CD4-positive, CD25-positive, alpha-beta regulatory T cell (primary cell): Measurements from ENCODE around the gene CRACDL. TPM values are rescaled to one million over a fixed set of nuclear protein-coding genes. Genes with fewer than 3 reads are reported as not detected.

Experiments used
- ATAC-seq, 2 donors: fragments of 150-1000 bp; cut with Tn5 transposase; one replicate each; pipeline ENCODE4 v1.10.0; 2021; ENCODE audit warnings: low read depth in 2 of 2, moderate number of reproducible peaks in 2 of 2, moderate library complexity in 1 of 2
- DNase-seq, 3 donors: peaks; one replicate each; pipeline versions ENCODE4 v3.0.0 to v3.0.0-alpha.2; 2012 to 2022; ENCODE audit warnings: mixed read lengths in 1 of 3
- H3K27ac ChIP-seq: one replicate; pipeline ENCODE4 v1.7.0; 2013; ENCODE audit warnings: mild to moderate bottlenecking, low read length; ENCODE audit not compliant: insufficient read depth, poor library complexity, severe bottlenecking
- H3K27me3 ChIP-seq: one replicate; pipeline ENCODE4 v1.7.0; 2013; ENCODE audit warnings: low read length; ENCODE audit not compliant: control insufficient read depth, insufficient read depth
- H3K36me3 ChIP-seq: one replicate; pipeline ENCODE4 v1.7.0; 2013; ENCODE audit warnings: mild to moderate bottlenecking, low read length, moderate library complexity; ENCODE audit not compliant: control insufficient read depth, insufficient read depth
- H3K4me1 ChIP-seq: 2 replicates; pipeline ENCODE4 v1.7.0; 2013; ENCODE audit warnings: mild to moderate bottlenecking, low read length; ENCODE audit not compliant: insufficient read depth, control insufficient read depth, poor library complexity, severe bottlenecking
- H3K4me3 ChIP-seq: one replicate; pipeline ENCODE4 v1.7.0; 2013; ENCODE audit warnings: low read depth, mild to moderate bottlenecking, low read length, moderate library complexity
- H3K9me3 ChIP-seq, 2 experiments: 1 replicate in 1 of 2; 2 replicates in 1 of 2; pipeline ENCODE4 v1.7.0; 2013; ENCODE audit warnings: low read length in 2 of 2, mild to moderate bottlenecking in 1 of 2, moderate library complexity in 1 of 2; ENCODE audit not compliant: control insufficient read depth in 2 of 2
- H3K27ac Mint-ChIP-seq, 3 donors: one replicate each; pipeline ENCODE4 v1.8.0; 2020 to 2022; ENCODE audit warnings: mild to moderate bottlenecking in 3 of 3, mixed read lengths in 3 of 3, moderate library complexity in 2 of 3
- H3K27me3 Mint-ChIP-seq: one replicate; pipeline ENCODE4 v1.8.0; 2022; ENCODE audit warnings: mild to moderate bottlenecking, mixed read lengths
- H3K36me3 Mint-ChIP-seq: one replicate; pipeline ENCODE4 v1.8.0; 2020; ENCODE audit warnings: mixed read lengths
- H3K4me1 Mint-ChIP-seq, 4 donors: one replicate each; pipeline ENCODE4 v1.8.0; 2020 to 2022; ENCODE audit warnings: mixed read lengths in 4 of 4, mild to moderate bottlenecking in 1 of 4
- H3K4me3 Mint-ChIP-seq, 4 donors: one replicate each; pipeline ENCODE4 v1.8.0; 2020 to 2022; ENCODE audit warnings: mild to moderate bottlenecking in 4 of 4, mixed read lengths in 4 of 4, moderate library complexity in 3 of 4
- H3K9me3 Mint-ChIP-seq, 7 donors: one replicate each; pipeline ENCODE4 v1.8.0; 2020 to 2022; ENCODE audit warnings: mixed read lengths in 7 of 7, mild to moderate bottlenecking in 3 of 7, moderate library complexity in 2 of 7
- polyA plus RNA-seq, 4 donors: library from polyadenylated mRNA; unstranded; fragments of 300-500 nt; fragmentation: Illumina TruSeq; gene quantifications; one replicate each; pipeline ENCODE4 v1.2.3, GENCODE V29; 2021
- total RNA-seq: library from RNA; stranded (reverse); gene quantifications from one replicate; pipeline ENCODE4 v1.2.3, GENCODE V29; 2022

CRACDL gene
- total and polyA plus RNA-seq, 5 donors from 2014 or later, result 0.10 to 0.18 (median 0.16) TPM

DNA sequence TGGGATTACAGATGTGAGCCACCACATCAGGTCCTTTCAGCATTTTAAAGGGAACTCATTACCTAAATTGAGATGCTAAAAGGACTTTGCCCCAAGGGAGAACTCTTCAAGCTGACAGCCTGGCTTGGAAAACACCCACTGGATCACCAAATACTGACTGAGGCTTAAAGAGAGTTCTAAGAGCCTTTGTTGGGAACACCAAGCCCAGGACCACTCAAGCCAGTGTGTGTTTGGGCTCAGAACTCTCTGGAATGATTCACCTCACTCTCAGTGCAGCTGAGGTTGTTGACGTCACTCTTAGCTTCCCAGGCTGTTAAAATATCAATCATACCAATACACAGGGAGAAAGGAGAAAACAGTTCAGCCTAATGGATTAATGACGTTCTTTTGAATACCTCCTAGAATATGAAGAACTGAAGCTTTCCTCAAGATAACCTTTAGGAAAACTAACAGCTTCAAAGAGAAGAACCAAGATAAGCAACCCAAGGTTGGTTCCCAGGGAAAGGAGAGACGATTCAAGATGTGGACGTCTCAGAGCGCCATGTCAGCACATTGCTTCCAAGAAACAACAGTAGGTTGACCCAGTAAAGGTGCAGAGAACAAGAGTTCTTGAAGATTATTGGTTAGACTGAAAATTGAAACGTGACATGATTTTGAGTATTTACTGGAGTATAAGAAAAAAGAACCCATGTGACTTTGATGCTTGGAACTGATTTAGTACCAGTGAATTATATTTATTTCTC is 157.1 kb downstream of the CRACDL start:
- Mint-ChIP-seq H3K27ac (no peak overlapping the region), H3K9me3 (peaks cover 0 to 12% (median 7%) of the 10 kb centered on the region in 7 donors), H3K27me3 (peaks cover 9% of the 10 kb centered on the region), H3K36me3 (no peaks in the 10 kb centered on the region), H3K4me3 (no peak overlapping the region), H3K4me1 (peaks cover 0 to 12% (median 2%) of the 10 kb centered on the region in 4 donors)
- Histone ChIP-seq H3K36me3 (no peaks in the 10 kb centered on the region), H3K4me3 (no peak overlapping the region), H3K27me3 (no peaks in the 10 kb centered on the region), H3K4me1 (no peaks in the 10 kb centered on the region), H3K27ac (no peak overlapping the region), H3K9me3 (peaks cover 12 to 15% of the 10 kb centered on the region in 2 experiments)
- DNase-seq, result no peak
- ATAC-seq, result no peak

DNA sequence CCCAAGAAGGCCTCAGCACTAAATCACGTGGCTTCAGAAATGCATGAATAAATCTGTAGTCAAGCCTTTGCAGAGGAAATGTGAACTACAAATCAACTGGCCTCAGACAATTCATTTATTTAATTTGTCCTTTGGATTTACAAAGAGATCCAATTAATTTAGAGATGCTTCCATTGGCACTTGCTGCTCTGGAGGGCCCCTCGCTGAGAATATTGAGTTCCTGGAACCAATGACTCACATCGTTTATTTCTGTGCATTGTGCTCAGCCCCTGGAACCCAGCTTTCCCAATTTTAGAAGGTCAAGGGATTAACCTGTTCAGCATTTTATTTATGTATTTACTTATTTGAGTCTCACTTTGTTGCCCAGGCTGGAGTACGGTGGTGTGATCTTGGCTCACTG is 157.9 kb downstream of the CRACDL start:
- Mint-ChIP-seq H3K27me3 (peaks cover 4% of the 10 kb centered on the region), H3K4me3 (no peak overlapping the region), H3K27ac (no peak overlapping the region), H3K9me3 (peaks cover 0 to 12% (median 7%) of the 10 kb centered on the region in 7 donors), H3K36me3 (no peaks in the 10 kb centered on the region), H3K4me1 (peaks cover 0 to 20% (median 4%) of the 10 kb centered on the region in 4 donors)
- Histone ChIP-seq H3K36me3 (no peaks in the 10 kb centered on the region), H3K4me1 (peaks cover 6% of the 10 kb centered on the region), H3K27me3 (no peaks in the 10 kb centered on the region), H3K4me3 (no peak overlapping the region), H3K27ac (no peak overlapping the region), H3K9me3 (peaks cover 12 to 15% of the 10 kb centered on the region in 2 experiments)
- no peak for DNase-seq
- no peak for ATAC-seq

DNA sequence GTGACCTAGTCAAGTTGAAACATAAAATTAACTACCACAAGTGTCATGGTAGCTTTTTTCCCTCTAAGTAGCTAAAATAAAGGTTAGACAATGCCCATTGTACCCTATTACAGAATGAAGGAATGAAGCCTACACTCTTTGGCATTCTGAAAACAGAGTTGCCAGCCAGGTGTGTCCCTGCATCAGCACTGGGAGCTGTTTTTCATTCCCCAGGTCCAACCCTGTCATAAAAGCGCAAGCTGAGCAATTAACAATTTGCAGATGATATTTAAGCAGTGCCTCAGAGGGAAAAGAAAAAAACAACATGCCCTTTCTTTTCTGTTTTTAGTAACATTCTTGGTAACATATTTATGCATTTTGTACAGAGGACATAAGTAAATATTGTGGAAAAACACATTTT is 158.3 kb downstream of the CRACDL start:
- Mint-ChIP-seq H3K9me3 (peaks cover 0 to 12% (median 7%) of the 10 kb centered on the region in 7 donors), H3K36me3 (no peaks in the 10 kb centered on the region), H3K4me3 (no peak overlapping the region), H3K27me3 (peaks cover 4% of the 10 kb centered on the region), H3K4me1 (peaks cover 0 to 24% (median 9%) of the 10 kb centered on the region in 4 donors), H3K27ac (no peak overlapping the region)
- no peak for DNase-seq
- Histone ChIP-seq H3K4me3 (no peak overlapping the region), H3K27me3 (no peaks in the 10 kb centered on the region), H3K27ac (no peak overlapping the region), H3K36me3 (no peaks in the 10 kb centered on the region), H3K9me3 (peaks cover 12 to 15% of the 10 kb centered on the region in 2 experiments), H3K4me1 (peaks cover 10% of the 10 kb centered on the region)
- ATAC-seq, result no peak

DNA sequence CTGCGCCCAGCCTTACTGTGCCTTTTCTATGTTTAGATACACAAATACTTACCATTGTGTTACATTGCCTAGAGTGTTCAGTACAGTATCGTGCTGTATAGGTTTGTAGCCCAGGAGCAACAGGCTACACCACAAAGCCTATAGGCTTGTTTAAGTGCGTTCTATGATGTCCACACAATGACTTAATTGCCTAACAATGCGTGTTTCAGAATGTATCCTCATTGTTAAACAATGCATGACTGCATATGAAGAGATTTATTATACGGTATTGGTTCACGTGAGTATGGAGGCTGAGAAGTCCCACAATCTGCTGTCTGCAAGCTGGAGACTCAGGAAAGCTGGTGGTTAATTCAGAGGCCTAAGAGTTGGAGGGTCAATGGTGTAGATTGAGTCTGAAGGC is 158.9 kb downstream of the CRACDL start:
- no peak overlapping the region for H3K27ac Mint-ChIP-seq
- no peak for DNase-seq
- no peak for ATAC-seq
- peak overlapping the region in 1 of 4 donors; percentile 28 for H3K4me3 Mint-ChIP-seq
- H3K27me3 ChIP-seq, result no peaks in the 10 kb centered on the region
- no peaks in the 10 kb centered on the region for H3K36me3 Mint-ChIP-seq
- H3K27me3 Mint-ChIP-seq, result peaks cover 2% of the 10 kb centered on the region
- no peaks in the 10 kb centered on the region for H3K36me3 ChIP-seq
- no peak overlapping the region for H3K27ac ChIP-seq
- peaks cover 0 to 8% (median 4%) of the 10 kb centered on the region in 7 donors for H3K9me3 Mint-ChIP-seq
- H3K4me3 ChIP-seq, result no peak overlapping the region
- H3K4me1 Mint-ChIP-seq, result peaks cover 0 to 30% (median 13%) of the 10 kb centered on the region in 4 donors
- H3K4me1 ChIP-seq, result peaks cover 17% of the 10 kb centered on the region
- H3K9me3 ChIP-seq, result peaks cover 7 to 9% of the 10 kb centered on the region in 2 experiments

DNA sequence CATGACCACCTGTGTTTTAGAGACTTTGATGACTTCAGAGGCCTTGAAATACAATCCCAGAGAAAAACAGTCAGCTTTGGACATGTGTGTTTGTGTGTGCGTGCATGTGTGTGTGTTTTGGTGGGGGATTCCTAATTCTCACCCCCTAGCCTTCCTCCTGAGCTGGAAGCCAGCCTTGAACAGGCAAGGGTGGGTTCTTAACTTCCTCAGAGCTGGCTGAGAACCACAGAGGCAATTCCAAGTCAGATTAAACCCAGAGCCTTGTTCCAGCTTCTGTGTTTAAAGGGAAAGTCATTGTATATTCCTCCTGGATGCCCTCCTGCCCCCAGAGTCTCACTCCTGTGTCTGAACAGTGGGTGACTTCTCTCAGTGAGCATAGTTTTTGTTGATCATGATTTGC is 159.9 kb downstream of the CRACDL start:
- DNase-seq (no peak), ATAC-seq (no peak)
- Histone ChIP-seq H3K27ac (no peak overlapping the region), H3K36me3 (no peaks in the 10 kb centered on the region), H3K4me1 (peaks cover 25% of the 10 kb centered on the region), H3K9me3 (no peaks in the 10 kb centered on the region), H3K4me3 (no peak overlapping the region), H3K27me3 (no peaks in the 10 kb centered on the region)
- Mint-ChIP-seq H3K27me3 (no peaks in the 10 kb centered on the region), H3K4me3 (peak overlapping the region in 1 of 4 donors; percentile 41), H3K4me1 (peaks cover 4 to 40% (median 21%) of the 10 kb centered on the region in 4 donors), H3K36me3 (no peaks in the 10 kb centered on the region), H3K9me3 (peaks cover 0 to 2% (median 0%) of the 10 kb centered on the region in 7 donors), H3K27ac (peak overlapping the region in 2 of 3 donors; percentile 20 to 36)

DNA sequence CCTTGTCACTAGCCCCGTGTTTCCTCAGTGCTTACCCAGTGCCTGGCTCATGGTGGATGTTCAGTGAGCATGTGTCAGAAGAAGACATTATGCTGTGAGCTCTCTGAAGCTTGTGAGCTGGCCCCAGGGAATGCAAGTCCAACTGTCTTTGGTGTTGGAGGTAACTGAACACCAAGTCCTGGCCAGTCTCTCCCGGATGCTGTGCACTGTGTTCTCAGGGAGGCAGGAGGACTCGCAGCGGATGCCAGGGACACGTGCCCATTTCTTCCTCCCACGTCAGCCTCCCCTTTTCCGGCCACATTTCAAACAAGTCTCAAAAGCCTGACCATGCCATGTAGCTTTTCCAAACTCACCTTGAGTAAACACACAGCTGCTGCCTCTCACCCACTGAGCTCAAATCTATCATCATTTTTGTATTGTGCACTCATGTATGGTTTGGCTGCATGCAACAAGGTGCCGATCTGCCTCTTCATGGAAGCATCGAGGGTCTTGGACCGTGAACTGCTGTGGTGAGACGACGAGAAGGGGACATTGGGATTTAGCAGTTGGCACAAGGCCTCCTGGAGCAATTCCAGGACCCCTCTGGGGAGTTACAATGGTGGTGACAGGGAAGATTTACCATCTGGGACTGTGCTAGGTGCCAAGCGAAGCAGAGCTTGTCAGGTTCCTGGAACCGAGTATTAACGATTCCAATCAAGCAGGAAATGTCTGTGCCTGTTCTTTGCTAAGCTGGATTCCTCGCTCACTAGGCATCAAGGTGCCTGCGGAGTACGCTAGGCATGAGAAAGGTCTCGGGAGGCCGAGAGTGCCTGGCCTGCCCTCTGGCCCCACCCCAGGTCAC is 160.7 kb downstream of the CRACDL start:
- Histone ChIP-seq H3K4me3 (no peak overlapping the region), H3K36me3 (no peaks in the 10 kb centered on the region), H3K9me3 (no peaks in the 10 kb centered on the region), H3K27me3 (no peaks in the 10 kb centered on the region), H3K27ac (no peak overlapping the region), H3K4me1 (peaks cover 30% of the 10 kb centered on the region)
- no peak for ATAC-seq
- H3K4me3 Mint-ChIP-seq, result no peak overlapping the region
- H3K27ac Mint-ChIP-seq, result peak overlapping the region in 2 of 3 donors; percentile 20 to 95
- H3K4me1 Mint-ChIP-seq, result peaks cover 8 to 45% (median 26%) of the 10 kb centered on the region in 4 donors
- H3K27me3 Mint-ChIP-seq, result no peaks in the 10 kb centered on the region
- no peaks in the 10 kb centered on the region for H3K36me3 Mint-ChIP-seq
- no peak for DNase-seq
- H3K9me3 Mint-ChIP-seq, result peaks cover 0 to 2% (median 0%) of the 10 kb centered on the region in 7 donors

DNA sequence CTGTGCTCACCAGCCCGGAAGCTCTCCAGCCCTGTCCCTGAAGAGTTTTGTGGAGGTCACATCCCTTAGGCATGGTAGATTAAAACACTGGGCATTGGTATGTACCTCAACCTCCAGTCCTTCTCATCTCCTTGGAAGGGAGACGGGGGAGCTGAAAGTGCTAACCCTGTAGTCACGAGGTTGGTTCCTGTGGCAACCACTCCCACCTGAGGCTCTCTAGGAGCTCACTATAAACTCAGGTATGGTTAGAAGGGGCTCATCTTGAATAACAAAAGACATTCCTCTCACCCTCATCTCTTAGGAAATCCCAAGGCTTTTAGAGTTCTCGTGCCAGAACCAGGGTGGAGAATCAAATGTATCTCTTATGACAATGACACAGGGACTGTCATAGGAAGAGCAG is 162.1 kb downstream of the CRACDL start:
- Mint-ChIP-seq H3K27me3 (no peaks in the 10 kb centered on the region), H3K4me1 (peaks cover 8 to 59% (median 33%) of the 10 kb centered on the region in 4 donors), H3K27ac (peak overlapping the region; percentile 9 to 96 (median 95)), H3K9me3 (peaks cover 0 to 2% (median 0%) of the 10 kb centered on the region in 7 donors), H3K36me3 (no peaks in the 10 kb centered on the region), H3K4me3 (peak overlapping the region in 2 of 4 donors; percentile 18 to 48)
- peaks cover 39% of the 10 kb centered on the region for H3K4me1 ChIP-seq
- no peaks in the 10 kb centered on the region for H3K27me3 ChIP-seq
- H3K36me3 ChIP-seq, result no peaks in the 10 kb centered on the region
- H3K9me3 ChIP-seq, result no peaks in the 10 kb centered on the region
- DNase-seq, result no peak
- no peak for ATAC-seq
- no peak overlapping the region for H3K4me3 ChIP-seq
- peak overlapping the region; percentile 85 for H3K27ac ChIP-seq
